NK-92 treated with Interleukin-12 subunit alpha and Interleukin-12 subunit beta, amount 100 ng/mL, for 24 hours (cell line): Measurements from ENCODE around the gene RFX1.
"Not testable (repeated sequence)": the region's sequence is repeated elsewhere in the genome, so short reads cannot be mapped to it uniquely, and the experiment has no call there.

Experiments
- DNase-seq: peaks from one replicate; lab custom pipeline; 2025; lab: John Stamatoyannopoulos, UW

Gene RFX1

GRCh38 chr19:14006085-14006765 is at the start of gene RFX1:
TSS of gene RFX1 (minus strand) at chr19:14006320. CDS start at chr19:13993843, 12,477 bp downstream.
- peak; percentile 100 for DNase-seq

GRCh38 chr19:14055396-14055795 is 49.3 kb upstream of the RFX1 start:
- DNase-seq, result no peak

GRCh38 chr19:14054721-14055120 is 48.6 kb upstream of the RFX1 start:
- DNase-seq, result no peak

GRCh38 chr19:14054099-14054498 is 48.0 kb upstream of the RFX1 start:
- no peak for DNase-seq

GRCh38 chr19:14053500-14053899 is 47.4 kb upstream of the RFX1 start:
- no peak for DNase-seq

GRCh38 chr19:14053032-14053431 is 46.9 kb upstream of the RFX1 start:
- DNase-seq, result no peak

DNA sequence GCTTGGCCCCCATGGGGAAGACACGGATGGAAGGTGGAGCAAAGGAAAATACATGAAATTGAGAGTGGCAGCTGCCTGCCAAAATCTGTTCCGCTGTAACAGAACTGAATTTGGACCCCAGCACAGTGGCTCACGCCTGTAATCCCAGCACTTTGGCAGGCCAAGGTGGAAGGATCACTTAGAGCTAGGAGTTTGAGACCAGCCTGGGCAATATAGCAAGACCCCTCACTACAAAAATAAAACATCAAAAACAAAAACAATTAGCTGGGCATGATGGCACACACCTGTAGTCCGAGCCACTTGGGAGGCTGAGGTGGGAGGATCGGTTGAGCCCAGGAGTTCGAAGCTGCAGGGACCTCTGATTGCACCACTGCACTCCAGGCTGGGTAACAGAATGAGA is 46.4 kb upstream of the RFX1 start:
- no peak for DNase-seq

- DNase-seq, result no peak
These were observed 45.9 kb upstream of the RFX1 start for GRCh38 chr19:14051980-14052379.

- DNase-seq, result not testable (repeated sequence)
These were observed 44.8 kb upstream of the RFX1 start for GRCh38 chr19:14050961-14051360.

GRCh38 chr19:14050512-14050911 is 44.4 kb upstream of the RFX1 start:
- DNase-seq, result no peak

- peak; percentile 26 for DNase-seq
These were observed 42.5 kb upstream of the RFX1 start for GRCh38 chr19:14048443-14049153.

DNA sequence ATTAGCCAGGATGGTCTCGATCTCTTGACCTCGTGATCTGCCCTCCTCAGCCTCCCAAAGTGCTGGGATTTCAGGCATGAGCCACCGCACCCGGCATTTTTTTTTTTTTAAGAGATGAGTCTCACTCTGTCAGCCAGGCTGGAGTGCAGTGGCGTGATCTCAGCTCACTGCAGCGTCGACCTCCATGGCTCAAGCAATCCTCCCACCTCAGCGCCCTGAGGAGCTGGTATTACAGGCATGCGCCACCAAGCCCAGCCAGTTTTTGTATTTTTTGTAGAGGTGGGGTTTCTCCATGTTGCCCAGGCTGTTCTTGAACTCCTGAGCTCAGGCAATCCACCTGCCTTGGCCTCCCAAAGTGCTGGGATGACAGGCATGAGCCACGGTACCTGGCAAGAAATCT is 41.7 kb upstream of the RFX1 start:
- DNase-seq, result not testable (repeated sequence)

- peak; percentile 44 for DNase-seq
These were observed 36.8 kb upstream of the RFX1 start for GRCh38 chr19:14042659-14043608.

- no peak for DNase-seq
These were observed 33.1 kb upstream of the RFX1 start for GRCh38 chr19:14039181-14039580.

- DNase-seq, result no peak
These were observed 29.6 kb upstream of the RFX1 start for GRCh38 chr19:14035706-14036105.

GRCh38 chr19:14035159-14035558 is 29.0 kb upstream of the RFX1 start:
- not testable (repeated sequence) for DNase-seq

DNA sequence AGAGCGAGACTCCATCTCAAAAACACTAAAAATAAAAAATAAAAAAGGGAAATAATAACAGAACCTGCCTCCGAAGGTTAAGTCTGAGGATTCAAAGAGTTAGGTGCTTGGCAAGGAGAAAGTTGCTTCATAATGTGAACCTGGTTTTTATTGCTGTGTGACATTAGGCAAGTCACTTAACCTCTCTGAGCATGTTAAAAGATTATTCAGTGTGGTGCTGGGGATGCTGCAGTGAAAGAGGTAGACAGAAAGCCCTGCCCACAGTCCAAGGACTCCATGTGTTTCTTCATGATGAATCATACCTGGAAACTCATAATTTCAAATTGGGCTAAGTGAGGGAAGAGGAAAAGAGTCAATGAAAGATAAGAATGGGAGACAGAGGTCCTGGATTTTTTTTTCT is 27.8 kb upstream of the RFX1 start:
- DNase-seq, result no peak

GRCh38 chr19:14031719-14032480 is 25.8 kb upstream of the RFX1 start, which contains the start of gene IL27RA:
TSS of gene IL27RA (plus strand) at chr19:14031762. CDS start at chr19:14031873, 111 bp downstream.
- peak; percentile 66 for DNase-seq

DNA sequence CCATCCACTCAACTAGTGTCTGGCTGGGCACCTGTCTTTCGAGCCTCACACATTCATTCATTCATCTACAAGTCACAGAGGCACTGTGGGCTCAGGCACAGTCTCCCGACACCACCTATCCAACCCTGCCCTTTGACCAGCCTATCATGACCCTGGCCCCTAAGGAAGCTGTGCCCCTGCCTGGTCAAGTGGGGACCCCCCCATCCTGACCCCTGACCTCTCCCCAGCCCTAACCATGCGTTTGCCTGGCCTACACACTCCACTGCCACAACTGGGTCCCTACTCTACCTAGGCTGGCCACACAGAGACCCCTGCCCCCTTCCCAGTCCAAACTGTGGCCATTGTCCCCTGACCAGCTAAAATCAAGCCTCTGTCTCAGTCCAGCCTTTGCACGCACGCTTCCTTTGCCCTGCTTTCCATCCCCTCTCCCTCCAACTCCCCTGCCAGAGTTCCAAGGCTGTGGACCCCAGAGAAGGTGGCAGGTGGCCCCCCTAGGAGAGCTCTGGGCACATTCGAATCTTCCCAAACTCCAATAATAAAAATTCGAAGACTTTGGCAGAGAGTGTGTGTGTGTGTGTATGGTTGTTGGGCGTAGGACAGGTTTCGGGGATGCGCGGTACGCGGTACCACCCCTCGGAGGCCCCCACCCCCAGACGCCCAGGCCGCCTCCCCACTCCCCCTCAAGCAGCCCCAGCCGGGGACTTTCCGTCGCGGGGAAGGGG is 25.0 kb upstream of the RFX1 start:
- DNase-seq, result no peak

GRCh38 chr19:14028901-14029300 is 22.8 kb upstream of the RFX1 start:
- no peak for DNase-seq
